K562 (cell line): Measurements from ENCODE around the gene IL1RAPL2. TPM values are rescaled to one million over a fixed set of nuclear protein-coding genes. Genes with fewer than 3 reads are reported as not detected.

Experiments
- ATAC-seq: fragments of 200-7000 bp; cut with Tn5 transposase; 3 replicates; pipeline ENCODE4 v1.9.1; 2020; ENCODE audit warnings: moderate library complexity
- BruUV-seq: library from RNA; stranded (reverse); fragments of 400-500 nt; replicated peaks from 2 replicates; lab custom pipeline; 2021; lab: Mats Ljungman, UMichigan
- CTCF ChIA-PET: fragments of 300-600 bp; formaldehyde crosslinking; extraction: SDS; loops from one replicate; lab custom pipeline; 2021; ENCODE audit warnings: low intra/inter-chr PET ratio; lab: Yijun Ruan, JAX
- POLR2A ChIA-PET: fragments of 300-600, 350-650 bp; sonication (Branson Sonifier 250); formaldehyde crosslinking; extraction: SDS; loops from one replicate; lab custom pipeline; 2021; ENCODE audit warnings: antibody characterized with exemption, inconsistent platforms; lab: Yijun Ruan, JAX
- DNase-seq, 4 experiments: peaks; one replicate each; pipeline versions ENCODE4 v3.0.0 to v3.0.0-alpha.2; 2011 to 2018; ENCODE audit warnings: low spot score in 3 of 4, mixed read lengths in 3 of 4; ENCODE audit errors: extremely low read depth in 1 of 4
- FAIRE-seq: peaks from 2 replicates; lab custom pipeline; 2011; peaks lifted over from hg19 to GRCh38; lab: Jason Lieb, UNC
- H2AFZ ChIP-seq: 2 replicates; pipeline ENCODE4 v1.6.0; 2011; ENCODE audit warnings: low read depth, low read length, control low read depth, inconsistent platforms
- H3K27ac ChIP-seq: fragments of 200-600 bp; 3 replicates; pipeline ENCODE4 v1.8.0; 2011; ENCODE audit warnings: low read depth, mild to moderate bottlenecking, control low read depth, inconsistent platforms, low read length, moderate library complexity, mixed read lengths; ENCODE audit errors: extremely low read depth
- H3K27me3 ChIP-seq, 2 experiments: fragments of 300-600 bp in 1 of 2; 2 replicates in 1 of 2; 3 replicates in 1 of 2; pipeline versions ENCODE4 v1.6.0 to v1.8.0; 2011; ENCODE audit warnings: inconsistent platforms in 2 of 2, low read length in 2 of 2, mild to moderate bottlenecking in 1 of 2, mixed read lengths in 1 of 2, moderate library complexity in 1 of 2; ENCODE audit not compliant: control insufficient read depth in 2 of 2, insufficient read depth in 2 of 2
- H3K36me3 ChIP-seq: fragments of 300-600 bp; 3 replicates; pipeline ENCODE4 v1.8.0; 2011; ENCODE audit warnings: mild to moderate bottlenecking, low read length, inconsistent platforms; ENCODE audit not compliant: control insufficient read depth, insufficient read depth
- H3K4me1 ChIP-seq, 2 experiments: fragments of 200-600 bp in 1 of 2; replicated peaks in 1 of 2; 2 replicates in 1 of 2; 3 replicates in 1 of 2; pipeline versions ENCODE4 v1.5.1 to v1.8.0; 2011; ENCODE audit warnings: inconsistent platforms in 2 of 2, low read length in 2 of 2, mild to moderate bottlenecking in 1 of 2, mixed read lengths in 1 of 2, moderate library complexity in 1 of 2; ENCODE audit not compliant: control insufficient read depth in 2 of 2, insufficient read depth in 2 of 2
- H3K4me2 ChIP-seq: 2 replicates; pipeline ENCODE4 v1.6.1; 2011; ENCODE audit warnings: low read length, control low read depth, inconsistent platforms, mixed read lengths; ENCODE audit not compliant: insufficient read depth
- H3K4me3 ChIP-seq: fragments of 200-600 bp; sonication (generic), shearing (Covaris generic); 2 replicates; pipeline ENCODE4 v1.5.1; 2016; ENCODE audit warnings: control low read depth, inconsistent platforms
- H3K79me2 ChIP-seq: fragments of 200-600 bp; 3 replicates; pipeline ENCODE4 v1.8.0; 2011; ENCODE audit warnings: low read length, inconsistent platforms; ENCODE audit not compliant: control insufficient read depth, insufficient read depth
- H3K9ac ChIP-seq, 2 experiments: 2 replicates each; pipeline versions ENCODE4 v1.6.0 to v1.6.1; 2011; ENCODE audit warnings: low read depth in 2 of 2, low read length in 2 of 2, control low read depth in 1 of 2, inconsistent platforms in 1 of 2, mild to moderate bottlenecking in 1 of 2, mixed read lengths in 1 of 2; ENCODE audit not compliant: insufficient read depth in 1 of 2
- H3K9me1 ChIP-seq: one replicate; pipeline ENCODE4 v1.6.0; 2011; ENCODE audit warnings: inconsistent platforms, mild to moderate bottlenecking, low read length, moderate library complexity; ENCODE audit not compliant: control insufficient read depth, insufficient read depth
- H3K9me3 ChIP-seq: replicated peaks from 2 replicates; pipeline ENCODE4 v1.5.1; 2011; ENCODE audit warnings: low read depth, low read length, inconsistent platforms; ENCODE audit not compliant: control insufficient read depth, insufficient read depth
- H4K20me1 ChIP-seq: replicated peaks from 2 replicates; pipeline ENCODE4 v1.6.1; 2011; ENCODE audit warnings: low read length, inconsistent platforms, mixed read lengths; ENCODE audit not compliant: control insufficient read depth, insufficient read depth
- BCOR ChIP-seq: fragments of 450-650 bp; IDR thresholded peaks from 2 replicates; pipeline ENCODE4 v1.6.1; 2016
- CBX3 ChIP-seq, 2 experiments: IDR thresholded peaks; 1 replicate in 1 of 2; 2 replicates in 1 of 2; pipeline ENCODE4 v1.6.1; 2012; ENCODE audit warnings: inconsistent platforms in 2 of 2, low read length in 2 of 2, borderline replicate concordance in 1 of 2, control low read depth in 1 of 2
- ETS2 ChIP-seq: IDR thresholded peaks from 2 replicates; pipeline ENCODE4 v1.6.1; 2016; ENCODE audit warnings: borderline replicate concordance, missing genetic modification characterization, mild to moderate bottlenecking, moderate library complexity, missing compliant biosample characterization; ENCODE audit not compliant: poor library complexity, severe bottlenecking
- HOXB6 ChIP-seq: fragments of 250-450 bp; sonication (Bioruptor Pico); IDR thresholded peaks from 2 replicates; pipeline ENCODE4 v1.5.1; 2022; ENCODE audit warnings: mild to moderate bottlenecking, borderline replicate concordance
- IRF1 ChIP-seq: sonication (generic); formaldehyde crosslinking; IDR thresholded peaks from 2 replicates; pipeline ENCODE4 v1.8.0; 2022; ENCODE audit warnings: missing genetic modification reagents, mild to moderate bottlenecking, borderline replicate concordance
- NR2C2 ChIP-seq, 2 experiments: fragments of 200-800 bp in 1 of 2; sonication (Bioruptor generic) in 1 of 2; sonication (generic) in 1 of 2; formaldehyde crosslinking in 1 of 2; IDR thresholded peaks; 2 replicates each; pipeline versions ENCODE4 v1.6.1 to v1.8.0; 2016 to 2022; ENCODE audit warnings: mild to moderate bottlenecking in 1 of 2, missing compliant biosample characterization in 1 of 2, missing genetic modification characterization in 1 of 2, missing genetic modification reagents in 1 of 2
- RBM22 ChIP-seq: fragments of 200-400 bp; formaldehyde crosslinking; IDR thresholded peaks from 2 replicates; pipeline ENCODE4 v1.6.1; 2018; ENCODE audit warnings: low read length, low read depth; ENCODE audit not compliant: poor library complexity, severe bottlenecking
- SMAD4 ChIP-seq: fragments of 250-450 bp; sonication (Bioruptor Pico); conservative IDR thresholded peaks from 2 replicates; pipeline ENCODE4 v1.8.0; 2021; ENCODE audit warnings: inconsistent platforms, mild to moderate bottlenecking, moderate library complexity
- SMARCB1 ChIP-seq: IDR thresholded peaks from 2 replicates; pipeline ENCODE4 v1.6.1; 2011; ENCODE audit warnings: improper control_type of control experiment, low read depth; ENCODE audit not compliant: insufficient read length
- TARDBP ChIP-seq: fragments of 450-650 bp; IDR thresholded peaks from 2 replicates; pipeline ENCODE4 v1.6.1; 2016
- ZNF143 ChIP-seq: sonication (generic); formaldehyde crosslinking; IDR thresholded peaks from 2 replicates; pipeline ENCODE4 v1.9.0; 2022; ENCODE audit warnings: mild to moderate bottlenecking, missing genetic modification reagents
- ZNF3 ChIP-seq: fragments of 250-450 bp; sonication (Bioruptor Pico); IDR thresholded peaks from 2 replicates; pipeline ENCODE4 v1.5.0; 2021; ENCODE audit warnings: mild to moderate bottlenecking, moderate library complexity
- WGBS: fragments of 100-300 bp; shearing (Covaris generic); methylation state at CpG from one replicate; pipeline ENCODE4 v1.1.6; 2016; ENCODE audit warnings: low coverage, mixed read lengths; ENCODE audit not compliant: insufficient coverage; ENCODE audit errors: missing lambda C conversion rate; 5-methylcytosine and 5-hydroxymethylcytosine counted together
- in situ Hi-C: fragments of 300-500 bp; cut with MboI; formaldehyde crosslinking; loops from 4 replicates; pipeline ENCODE4 v1.15.0; 2018; ENCODE audit warnings: inconsistent platforms, mixed read lengths
- intact Hi-C: fragments of 100-400 bp; cut with micrococcal nuclease; formaldehyde crosslinking; loops from 2 replicates; pipeline ENCODE4 v1.14.2; 2022
- polyA plus RNA-seq, 8 experiments: library from polyadenylated mRNA; depleted of rRNA in 4 of 8; stranded (reverse) in 5 of 8; unstranded in 3 of 8; fragments of >200 nt; fragmentation: Nextera tagmentation in 2 of 8; fragmentation: Illumina TruSeq in 1 of 8; extraction: Ambion mirVana in 2 of 8; extraction: Trizol in 1 of 8; gene quantifications; 2 replicates each; pipeline versions ENCODE4 v1.2.1 to v1.2.3, GENCODE V29; 2011 to 2014; ENCODE audit warnings: inconsistent platforms in 1 of 8, missing spikeins in 1 of 8
- total RNA-seq, 7 experiments: library from RNA; depleted of rRNA in 6 of 7; stranded (reverse); fragments of >200 nt in 6 of 7; fragmentation: Illumina TruSeq in 2 of 7; extraction: Trizol in 2 of 7; gene quantifications; 2 replicates each; pipeline versions ENCODE4 v1.2.1 to v1.2.3, GENCODE V29; 2011 to 2021; ENCODE audit warnings: low replicate concordance in 1 of 7
- TF ChIP-seq, protein P1 (sequence below): fragments of 250-450 bp; sonication (Bioruptor Pico); IDR thresholded peaks from 2 replicates; pipeline ENCODE4 v1.5.0; 2021

The IL1RAPL2 gene
- total and polyA plus RNA-seq, 9 of the 15 experiments (the other 6 are each of a cell fraction or from before 2014, with no cell fraction given) = not detected

- no peaks in the 10 kb centered on the region for H3K36me3 ChIP-seq
- no peaks in the 10 kb centered on the region for H3K27me3 ChIP-seq
- H4K20me1 ChIP-seq = no peaks in the 10 kb centered on the region
- CTCF ChIA-PET = no interaction called here
- intact Hi-C loops (no loop called here), in situ Hi-C loops (no loop called here)
- no peak overlapping the region for H3K4me2 ChIP-seq
- no peak overlapping the region for H2AFZ ChIP-seq
- WGBS = 0% methylated on average over 2 of the region's 2 CpGs
- TF ChIP-seq, protein P1, sequence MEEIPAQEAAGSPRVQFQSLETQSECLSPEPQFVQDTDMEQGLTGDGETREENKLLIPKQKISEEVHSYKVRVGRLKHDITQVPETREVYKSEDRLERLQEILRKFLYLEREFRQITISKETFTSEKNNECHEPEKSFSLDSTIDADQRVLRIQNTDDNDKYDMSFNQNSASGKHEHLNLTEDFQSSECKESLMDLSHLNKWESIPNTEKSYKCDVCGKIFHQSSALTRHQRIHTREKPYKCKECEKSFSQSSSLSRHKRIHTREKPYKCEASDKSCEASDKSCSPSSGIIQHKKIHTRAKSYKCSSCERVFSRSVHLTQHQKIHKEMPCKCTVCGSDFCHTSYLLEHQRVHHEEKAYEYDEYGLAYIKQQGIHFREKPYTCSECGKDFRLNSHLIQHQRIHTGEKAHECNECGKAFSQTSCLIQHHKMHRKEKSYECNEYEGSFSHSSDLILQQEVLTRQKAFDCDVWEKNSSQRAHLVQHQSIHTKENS = no peak
- H3K9me1 ChIP-seq = no peaks in the 10 kb centered on the region
- DNase-seq = no peak
- no peak for ATAC-seq
- H3K9ac ChIP-seq = no peak overlapping the region
- H3K27ac ChIP-seq = no peak overlapping the region
- no peak for FAIRE-seq
- BruUV-seq = no TSS peak
- H3K4me3 ChIP-seq = no peak overlapping the region
- H3K4me1 ChIP-seq = no peaks in the 10 kb centered on the region
- no peaks in the 10 kb centered on the region for H3K79me2 ChIP-seq
- H3K9me3 ChIP-seq = no peaks in the 10 kb centered on the region
- POLR2A ChIA-PET = no interaction called here
These were observed 1132.2 kb downstream of the IL1RAPL2 start for GRCh38 chrX:105697984-105698781.

GRCh38 chrX:105700331-105700730 lies 1134.3 kb downstream of the IL1RAPL2 start:
- H3K4me1 ChIP-seq = no peaks in the 10 kb centered on the region
- in situ Hi-C loops = no loop called here
- no peak for FAIRE-seq

More at GRCh38 chrX:105700331-105700730, 1134.3 kb downstream of the IL1RAPL2 start:
- Histone ChIP-seq H2AFZ (no peak overlapping the region), H3K9me3 (no peaks in the 10 kb centered on the region), H3K9ac (no peak overlapping the region), H3K4me2 (no peak overlapping the region), H3K27me3 (no peaks in the 10 kb centered on the region), H3K36me3 (no peaks in the 10 kb centered on the region), H3K4me3 (no peak overlapping the region), H3K79me2 (no peaks in the 10 kb centered on the region), H3K9me1 (no peaks in the 10 kb centered on the region), H3K27ac (no peak overlapping the region), H4K20me1 (no peaks in the 10 kb centered on the region)
- WGBS = 0% methylated on average over 1 of the region's 1 CpG
- POLR2A ChIA-PET = no interaction called here
- BruUV-seq = no TSS peak
- intact Hi-C loops = no loop called here
- no peak for ATAC-seq
- CTCF ChIA-PET = no interaction called here
- TF ChIP-seq BCOR (no peak), ZNF143 (CRISPR knock-in tag) (no peak), TARDBP (no peak), HOXB6 (CRISPR knock-in tag) (no peak), ETS2 (tag) (no peak), SMARCB1 (no peak), RBM22 (no peak), IRF1 (CRISPR knock-in tag) (no peak), ZNF3 (no peak), NR2C2 (CRISPR knock-in tag; IDR thresholded peaks at IDR 0.05) (no peak), NR2C2 (tag; IDR thresholded peaks at IDR 0.05) (no peak), SMAD4 (CRISPR knock-in tag) (no peak), CBX3 (IDR thresholded peaks at IDR 0.05; ENCODE audit: borderline replicate concordance in 1 of 2, low read length in 2 of 2) (no peak)
- no peak for DNase-seq
